Activated CD8-positive, alpha-beta T cell treated with anti-CD3 and anti-CD28 coated beads for 36 hours (primary cell): ENCODE data around the gene ICA1L. TPM values are rescaled to one million over a fixed set of nuclear protein-coding genes. Genes with fewer than 3 reads are reported as not detected.

Source experiments
- ATAC-seq: fragments of 200-7000 bp; cut with Tn5 transposase; one replicate; pipeline ENCODE4 v1.10.0; 2021; ENCODE audit warnings: mild to moderate bottlenecking, moderate library complexity
- CTCF ChIA-PET: fragments of 350-600 bp; sonication (Branson Sonifier 250); formaldehyde crosslinking; loops from one replicate; lab custom pipeline; 2021; ENCODE audit warnings: antibody characterized with exemption; lab: Charles Lee
- POLR2A ChIA-PET: fragments of 350-600 bp; sonication (Branson Sonifier 250); formaldehyde crosslinking; loops from one replicate; lab custom pipeline; 2021; ENCODE audit warnings: antibody characterized with exemption; lab: Charles Lee
- DNase-seq: peaks from one replicate; pipeline ENCODE4 v3.0.0-alpha.2; 2020
- H3K27ac Mint-ChIP-seq: one replicate; pipeline ENCODE4 v1.8.0; 2021; ENCODE audit warnings: mild to moderate bottlenecking, mixed read lengths
- H3K27me3 Mint-ChIP-seq: one replicate; pipeline ENCODE4 v1.8.0; 2021; ENCODE audit warnings: mixed read lengths
- H3K36me3 Mint-ChIP-seq: one replicate; pipeline ENCODE4 v1.8.0; 2021; ENCODE audit warnings: low read depth, mixed read lengths
- H3K4me1 Mint-ChIP-seq: one replicate; pipeline ENCODE4 v1.8.0; 2021; ENCODE audit warnings: low read depth, mixed read lengths
- H3K4me3 Mint-ChIP-seq: one replicate; pipeline ENCODE4 v1.8.0; 2021; ENCODE audit warnings: mild to moderate bottlenecking, moderate library complexity, mixed read lengths
- H3K9me3 Mint-ChIP-seq: one replicate; pipeline ENCODE4 v1.8.0; 2021; ENCODE audit warnings: mixed read lengths
- CTCF ChIP-seq: fragments of 200-600 bp; IDR thresholded peaks from one replicate; pipeline ENCODE4 v1.8.0; 2022; ENCODE audit warnings: antibody characterized with exemption, mild to moderate bottlenecking
- intact Hi-C: fragments of 100-400 bp; cut with micrococcal nuclease; formaldehyde crosslinking; loops from one replicate; pipeline ENCODE4 v1.10.0; 2022
- total RNA-seq, 2 experiments: library from RNA; stranded (reverse); gene quantifications; one replicate each; pipeline ENCODE4 v1.2.3, GENCODE V29; 2021

Gene ICA1L
- total RNA-seq, 2 experiments from 2014 or later, result 7.1 to 8.0 TPM

GRCh38 chr2:202818321-202818720 lies 53.2 kb downstream of the ICA1L start:
- Mint-ChIP-seq H3K27me3 (no peaks in the 10 kb centered on the region), H3K27ac (no peak overlapping the region), H3K4me1 (no peaks in the 10 kb centered on the region), H3K4me3 (no peak overlapping the region), H3K9me3 (peaks cover 5% of the 10 kb centered on the region), H3K36me3 (peaks cover 8% of the 10 kb centered on the region)
- ATAC-seq (no peak), DNase-seq (no peak)
- ChIA-PET CTCF (no interaction called here), POLR2A (no interaction called here)
- intact Hi-C loops, result no loop called here
- TF ChIP-seq CTCF, result no peak

- ATAC-seq (no peak), DNase-seq (no peak)
- no peaks in the 10 kb centered on the region for H3K4me1 Mint-ChIP-seq
- no peak overlapping the region for H3K27ac Mint-ChIP-seq
- no peak for TF ChIP-seq CTCF
- H3K9me3 Mint-ChIP-seq, result peaks cover 5% of the 10 kb centered on the region
- H3K36me3 Mint-ChIP-seq, result peaks cover 8% of the 10 kb centered on the region
- no peak overlapping the region for H3K4me3 Mint-ChIP-seq
- POLR2A ChIA-PET, result no interaction called here
- no peaks in the 10 kb centered on the region for H3K27me3 Mint-ChIP-seq
- intact Hi-C loops, result no loop called here
- CTCF ChIA-PET, result no interaction called here
Measured at GRCh38 chr2:202817771-202818170, 53.8 kb downstream of the ICA1L start.

GRCh38 chr2:202815548-202816360 lies 55.8 kb downstream of the ICA1L start:
- DNase-seq (no peak), ATAC-seq (no peak)
- Mint-ChIP-seq H3K9me3 (peaks cover 5% of the 10 kb centered on the region), H3K27me3 (no peaks in the 10 kb centered on the region), H3K4me3 (no peak overlapping the region), H3K36me3 (peaks cover 16% of the 10 kb centered on the region), H3K4me1 (no peaks in the 10 kb centered on the region), H3K27ac (no peak overlapping the region)
- POLR2A ChIA-PET, result no interaction called here
- intact Hi-C loops, result no loop called here
- no peak for TF ChIP-seq CTCF
- CTCF ChIA-PET, result interaction anchor here (1.2 to 2.1 kb wide), 3 partner anchors 8 to 227 kb away, joined by 3 to 8 read pairs (median 4); no protein-coding TSS in a partner anchor

- ATAC-seq, result no peak
- Mint-ChIP-seq H3K9me3 (peaks cover 8% of the 10 kb centered on the region), H3K4me1 (no peaks in the 10 kb centered on the region), H3K36me3 (peaks cover 23% of the 10 kb centered on the region), H3K27ac (no peak overlapping the region), H3K27me3 (no peaks in the 10 kb centered on the region), H3K4me3 (no peak overlapping the region)
- CTCF ChIA-PET, result interaction anchor here (1.2 kb wide), 1 partner anchor 8 kb away, joined by 3 read pairs; no protein-coding TSS in a partner anchor
- no peak for TF ChIP-seq CTCF
- no peak for DNase-seq
- intact Hi-C loops, result no loop called here
- POLR2A ChIA-PET, result no interaction called here
Measured at GRCh38 chr2:202814226-202814625, 57.3 kb downstream of the ICA1L start.

- intact Hi-C loops, result no loop called here
- peaks cover 30% of the 10 kb centered on the region for H3K36me3 Mint-ChIP-seq
- no peak overlapping the region for H3K4me3 Mint-ChIP-seq
- H3K27ac Mint-ChIP-seq, result no peak overlapping the region
- ATAC-seq, result no peak
- H3K9me3 Mint-ChIP-seq, result peaks cover 8% of the 10 kb centered on the region
- H3K4me1 Mint-ChIP-seq, result no peaks in the 10 kb centered on the region
- H3K27me3 Mint-ChIP-seq, result no peaks in the 10 kb centered on the region
- POLR2A ChIA-PET, result no interaction called here
- TF ChIP-seq CTCF, result no peak
- CTCF ChIA-PET, result interaction anchor here (1.2 to 1.6 kb wide), 3 partner anchors 9 to 225 kb away, joined by 3 to 4 read pairs (median 3); no protein-coding TSS in a partner anchor
- no peak for DNase-seq
Measured at GRCh38 chr2:202813387-202813786, 58.2 kb downstream of the ICA1L start.
